Esophagus (tissue), 2 donors: ENCODE measurements around the gene DUSP22. TPM values are rescaled to one million over a fixed set of nuclear protein-coding genes. Genes with fewer than 3 reads are reported as not detected.

Experiments used
- H3K27ac ChIP-seq, 2 donors: one replicate each; pipeline ENCODE4 v1.5.1; 2013; ENCODE audit warnings: low read depth in 2 of 2, mild to moderate bottlenecking in 2 of 2, inconsistent platforms in 1 of 2, low read length in 1 of 2, moderate library complexity in 1 of 2
- H3K27me3 ChIP-seq, 2 donors: one replicate each; pipeline ENCODE4 v1.6.1; 2013; ENCODE audit warnings: low read length in 2 of 2, control low read depth in 1 of 2, mild to moderate bottlenecking in 1 of 2; ENCODE audit not compliant: insufficient read depth in 2 of 2, control insufficient read depth in 1 of 2
- H3K36me3 ChIP-seq, 2 donors: one replicate each; pipeline ENCODE4 v1.6.1; 2013; ENCODE audit warnings: low read length in 1 of 2; ENCODE audit not compliant: control insufficient read depth in 2 of 2, insufficient read depth in 2 of 2
- H3K4me1 ChIP-seq, 2 donors: one replicate each; pipeline ENCODE4 v1.6.1; 2013; ENCODE audit warnings: low read length in 1 of 2; ENCODE audit not compliant: control insufficient read depth in 2 of 2, insufficient read depth in 2 of 2
- H3K4me3 ChIP-seq, 2 donors: one replicate each; pipeline ENCODE4 v1.5.1; 2013; ENCODE audit warnings: low read length in 2 of 2, mild to moderate bottlenecking in 2 of 2, low read depth in 1 of 2, moderate library complexity in 1 of 2
- H3K9me3 ChIP-seq, 2 donors: one replicate each; pipeline ENCODE4 v1.6.1; 2013; ENCODE audit warnings: mild to moderate bottlenecking in 2 of 2, low read depth in 1 of 2, low read length in 1 of 2, moderate library complexity in 1 of 2; ENCODE audit not compliant: control insufficient read depth in 2 of 2, insufficient read depth in 1 of 2
- WGBS, 2 donors: extraction: QIAGEN DNeasy Blood & Tissue Kit; methylation state at CpG; one replicate each; pipeline ENCODE4 v1.1.7; 2013; 5-methylcytosine and 5-hydroxymethylcytosine counted together
- polyA plus RNA-seq, 2 donors: library from polyadenylated mRNA; stranded (reverse); fragments of 200-250 nt; gene quantifications; one replicate each; pipeline ENCODE4 v1.2.3, GENCODE V29; 2013
- donor health status: healthy with polysubstance abuse.
- donor health status: Bipolar disorder and iron deficiency.

Gene DUSP22
- polyA plus RNA-seq, 2 donors, result 37.4 to 55.3 TPM

- Histone ChIP-seq H3K4me3 (no peak overlapping the region), H3K4me1 (no peaks in the 10 kb centered on the region), H3K9me3 (no peaks in the 10 kb centered on the region), H3K27me3 (no peaks in the 10 kb centered on the region), H3K36me3 (peaks cover 0 to 2% of the 10 kb centered on the region in 2 donors), H3K27ac (no peak overlapping the region)
- WGBS, 2 donors, result 81 to 87% methylated on average over 6 of the region's 6 CpGs
Measured at GRCh38 chr6:400815-401214, 108.5 kb downstream of the DUSP22 start.

Other genes starting within 250 kb of the DUSP22 start
- under 1 TPM; 0.27 to 0.28 TPM for gene IRF4, start 99.3 kb downstream of the DUSP22 start, polyA plus RNA-seq